NK-92 treated with Interleukin-12 subunit alpha and Interleukin-12 subunit beta, amount 100 ng/mL, for 24 hours (cell line): ENCODE results near the gene MEFV.
"Not testable (repeated sequence)": the region's sequence is repeated elsewhere in the genome, so short reads cannot be mapped to it uniquely, and the experiment has no call there.

ENCODE experiments used
- DNase-seq: peaks from one replicate; lab custom pipeline; 2025; lab: John Stamatoyannopoulos, UW

The MEFV gene

GRCh38 chr16:3256146-3256865 is at the start of gene MEFV:
MEFV (minus strand) TSS chr16:3256633; CDS start chr16:3256587, 46 bp downstream.
- no peak for DNase-seq

- DNase-seq, result no peak
Observed at GRCh38 chr16:3306078-3306477, 49.6 kb upstream of the MEFV start.

GRCh38 chr16:3305109-3306068 is 49.0 kb upstream of the MEFV start, which contains the start of the genes TIGD7 and ZNF75A:
TIGD7 (minus strand) TSS chr16:3305430; CDS start chr16:3300614, 4,816 bp downstream.
ZNF75A (plus strand) TSS chr16:3305497; CDS start chr16:3308429, 2,932 bp downstream.
- DNase-seq, result no peak

- no peak for DNase-seq
Observed at GRCh38 chr16:3304370-3304769, 47.9 kb upstream of the MEFV start.

GRCh38 chr16:3295783-3296182 is 39.4 kb upstream of the MEFV start:
- no peak for DNase-seq

GRCh38 chr16:3295209-3295608 is 38.8 kb upstream of the MEFV start:
- DNase-seq, result no peak

- no peak for DNase-seq
Observed at GRCh38 chr16:3292604-3293003, 36.2 kb upstream of the MEFV start.

GRCh38 chr16:3289998-3290673 is 33.7 kb upstream of the MEFV start:
- no peak for DNase-seq

- no peak for DNase-seq
Observed at GRCh38 chr16:3285131-3285530, 28.7 kb upstream of the MEFV start.

GRCh38 chr16:3283543-3284447 is 27.4 kb upstream of the MEFV start:
- DNase-seq, result no peak

GRCh38 chr16:3282730-3283542 is 26.5 kb upstream of the MEFV start, which contains the start of gene ZNF263:
ZNF263 (plus strand) TSS chr16:3283491; CDS start chr16:3283819, 328 bp downstream.
- peak; percentile 94 for DNase-seq

- DNase-seq, result no peak
Observed at GRCh38 chr16:3282103-3282729, 25.8 kb upstream of the MEFV start.

- no peak for DNase-seq
Observed at GRCh38 chr16:3281222-3281820, 24.9 kb upstream of the MEFV start.

- no peak for DNase-seq
Observed at GRCh38 chr16:3276679-3277078, 20.2 kb upstream of the MEFV start.

GRCh38 chr16:3274947-3275346 is 18.5 kb upstream of the MEFV start:
- DNase-seq, result no peak

GRCh38 chr16:3274490-3274889 is 18.1 kb upstream of the MEFV start:
- DNase-seq, result no peak

GRCh38 chr16:3271281-3271680 is 14.8 kb upstream of the MEFV start:
- DNase-seq, result not testable (repeated sequence)

- DNase-seq, result not testable (repeated sequence)
Observed at GRCh38 chr16:3270718-3271117, 14.3 kb upstream of the MEFV start.

GRCh38 chr16:3268294-3268693 is 11.9 kb upstream of the MEFV start:
- no peak for DNase-seq
